Progenitor cell of endocrine pancreas (in vitro differentiated cells): ENCODE data around the gene UPF1. TPM values are rescaled to one million over a fixed set of nuclear protein-coding genes. Genes with fewer than 3 reads are reported as not detected.
A peak's percentile ranks its signal among the peaks of the same experiment; 100 is the strongest.

Experiments
- DNase-seq: peaks from one replicate; pipeline ENCODE4 v3.0.0; 2021; ENCODE audit warnings: low spot score; ENCODE audit not compliant: unreplicated experiment
- H3K27ac Mint-ChIP-seq: 2 replicates; pipeline ENCODE4 v1.8.0; 2021; ENCODE audit warnings: mild to moderate bottlenecking, moderate library complexity, mixed read lengths
- H3K27me3 Mint-ChIP-seq: 2 replicates; pipeline ENCODE4 v1.8.0; 2021; ENCODE audit warnings: mixed read lengths
- H3K36me3 Mint-ChIP-seq: 2 replicates; pipeline ENCODE4 v1.8.0; 2022; ENCODE audit warnings: mixed read lengths; ENCODE audit not compliant: insufficient read depth
- H3K4me1 Mint-ChIP-seq: 2 replicates; pipeline ENCODE4 v1.8.0; 2021; ENCODE audit warnings: low read depth, mixed read lengths
- H3K4me3 Mint-ChIP-seq: 2 replicates; pipeline ENCODE4 v1.8.0; 2021; ENCODE audit warnings: low read depth, mild to moderate bottlenecking, moderate library complexity, mixed read lengths
- H3K9me3 Mint-ChIP-seq: 2 replicates; pipeline ENCODE4 v1.8.0; 2021; ENCODE audit warnings: low read depth, mixed read lengths
- CTCF ChIP-seq: fragments of 200-600 bp; sonication (generic); IDR thresholded peaks from one replicate; pipeline ENCODE4 v1.5.0; 2021; ENCODE audit warnings: antibody characterized with exemption, mild to moderate bottlenecking; ENCODE audit not compliant: unreplicated experiment
- total RNA-seq: library from RNA; stranded (reverse); gene quantifications from 2 replicates; pipeline ENCODE4 v1.2.1, GENCODE V29; 2021

Gene UPF1
- total RNA-seq, 1 donor from 2014 or later, result 90.9 TPM

DNA sequence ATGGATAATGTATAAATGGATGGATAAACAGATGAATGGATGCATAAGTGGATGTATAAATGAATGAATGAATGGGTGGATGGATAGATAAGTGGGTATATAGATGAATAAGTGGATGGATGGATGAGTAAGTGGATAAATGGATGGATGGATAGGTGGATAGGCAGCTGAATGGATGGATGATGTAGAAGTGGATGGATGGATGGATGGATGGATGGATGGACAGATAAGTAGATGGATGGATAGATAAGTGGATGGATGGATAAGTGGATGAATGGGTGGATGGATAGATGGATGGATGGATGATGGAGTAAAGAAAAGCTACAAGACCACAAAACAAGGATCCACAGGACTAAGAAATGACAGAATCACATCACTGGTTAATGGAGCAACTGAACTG is 31.7 kb upstream of the UPF1 start:
- no peaks in the 10 kb centered on the region for H3K36me3 Mint-ChIP-seq
- no peaks in the 10 kb centered on the region for H3K9me3 Mint-ChIP-seq
- H3K27me3 Mint-ChIP-seq, result no peaks in the 10 kb centered on the region
- no peak overlapping the region for H3K27ac Mint-ChIP-seq
- DNase-seq, result no peak
- H3K4me3 Mint-ChIP-seq, result no peak overlapping the region
- H3K4me1 Mint-ChIP-seq, result peaks cover 7% of the 10 kb centered on the region
- no peak for TF ChIP-seq CTCF

DNA sequence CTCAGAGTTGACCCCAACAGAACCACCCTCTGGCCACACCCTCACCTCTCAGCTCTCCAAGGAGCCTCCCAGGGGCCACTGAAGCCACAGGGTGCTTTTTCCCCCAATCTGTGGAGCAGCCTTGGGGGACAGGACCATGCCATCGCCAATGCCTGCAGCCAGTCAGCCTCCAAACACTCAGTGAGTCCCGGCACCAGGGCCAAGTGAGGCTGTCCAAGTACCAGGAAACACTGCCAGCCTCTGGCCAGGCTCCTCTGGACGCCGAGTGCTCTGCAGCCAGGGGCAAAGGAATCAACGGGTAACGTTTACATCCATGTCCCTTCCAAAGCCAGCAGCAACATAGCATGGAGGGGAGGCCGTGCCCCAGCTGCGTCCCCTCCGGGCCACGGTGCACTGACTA is 31.1 kb upstream of the UPF1 start:
- no peak for DNase-seq
- peaks cover 7% of the 10 kb centered on the region for H3K4me1 Mint-ChIP-seq
- H3K27me3 Mint-ChIP-seq, result no peaks in the 10 kb centered on the region
- no peaks in the 10 kb centered on the region for H3K36me3 Mint-ChIP-seq
- TF ChIP-seq CTCF, result no peak
- H3K9me3 Mint-ChIP-seq, result no peaks in the 10 kb centered on the region
- H3K4me3 Mint-ChIP-seq, result no peak overlapping the region
- no peak overlapping the region for H3K27ac Mint-ChIP-seq

GRCh38 chr19:18802354-18802753 is 29.4 kb upstream of the UPF1 start:
- TF ChIP-seq CTCF, result no peak
- Mint-ChIP-seq H3K27ac (no peak overlapping the region), H3K4me3 (no peak overlapping the region), H3K36me3 (no peaks in the 10 kb centered on the region), H3K4me1 (peaks cover 6% of the 10 kb centered on the region), H3K9me3 (no peaks in the 10 kb centered on the region), H3K27me3 (no peaks in the 10 kb centered on the region)
- no peak for DNase-seq

- Mint-ChIP-seq H3K27me3 (no peaks in the 10 kb centered on the region), H3K36me3 (no peaks in the 10 kb centered on the region), H3K27ac (peak overlapping the region; percentile 15), H3K9me3 (no peaks in the 10 kb centered on the region), H3K4me1 (peaks cover 2% of the 10 kb centered on the region), H3K4me3 (no peak overlapping the region)
- no peak for DNase-seq
- TF ChIP-seq CTCF, result no peak
These were observed 28.1 kb upstream of the UPF1 start for GRCh38 chr19:18803550-18804138.

DNA sequence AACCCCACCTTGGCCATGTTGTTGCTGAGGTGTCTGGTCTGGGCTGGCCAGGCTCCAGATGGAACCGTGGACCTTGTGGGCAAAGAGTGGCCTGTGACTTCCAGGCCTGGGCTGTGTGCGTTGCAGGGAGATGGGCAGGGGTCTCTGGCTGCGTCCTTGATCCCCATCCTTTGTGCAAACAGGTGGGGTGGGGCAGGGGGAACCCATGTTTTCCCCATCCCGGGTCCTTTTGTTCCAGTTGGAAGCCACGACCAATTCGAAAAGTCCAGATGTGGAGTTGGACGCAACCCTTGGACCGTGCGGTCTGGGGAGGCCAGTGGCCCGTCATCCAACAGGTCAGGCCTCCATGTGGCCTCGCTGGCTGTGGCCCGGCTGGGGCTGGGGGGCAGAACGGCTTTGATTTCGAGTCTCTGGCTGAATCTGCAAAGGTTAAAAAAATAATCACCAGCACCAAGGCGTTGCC is 27.6 kb upstream of the UPF1 start:
- no peak for TF ChIP-seq CTCF
- Mint-ChIP-seq H3K27ac (no peak overlapping the region), H3K4me3 (no peak overlapping the region)

More for the DNA sequence above, 27.6 kb upstream of the UPF1 start:
- H3K9me3 Mint-ChIP-seq, result no peaks in the 10 kb centered on the region
- no peaks in the 10 kb centered on the region for H3K36me3 Mint-ChIP-seq
- no peak for DNase-seq
- H3K27me3 Mint-ChIP-seq, result peaks cover 4% of the 10 kb centered on the region
- no peaks in the 10 kb centered on the region for H3K4me1 Mint-ChIP-seq
